OCI-LY1 (cell line): ENCODE results near the gene SFT2D1.

Source experiments
- H2AFZ ChIP-seq: fragments of 200-600 bp; sonication (generic), shearing (Covaris generic); 2 replicates; pipeline ENCODE4 v1.6.0; 2014; ENCODE audit warnings: antibody characterized with exemption, mild to moderate bottlenecking, low read length
- H3F3A ChIP-seq: fragments of 200-600 bp; sonication (generic), shearing (Covaris generic); 2 replicates; pipeline ENCODE4 v1.6.0; 2014; ENCODE audit warnings: mild to moderate bottlenecking, antibody characterized with exemption, low read length, moderate library complexity; ENCODE audit not compliant: insufficient read depth
- H3K27ac ChIP-seq: fragments of 200-600 bp; sonication (generic); 2 replicates; pipeline ENCODE4 v1.5.1; 2014; ENCODE audit warnings: low read length, mixed run types, mild to moderate bottlenecking, low read depth; ENCODE audit not compliant: poor library complexity, severe bottlenecking
- H3K27me3 ChIP-seq: fragments of 200-600 bp; sonication (generic); 2 replicates; pipeline ENCODE4 v1.6.0; 2014; ENCODE audit warnings: antibody characterized with exemption, mild to moderate bottlenecking, low read length, moderate library complexity; ENCODE audit not compliant: insufficient read depth
- H3K36me3 ChIP-seq: fragments of 200-600 bp; sonication (generic); 2 replicates; pipeline ENCODE4 v1.6.1; 2014; ENCODE audit warnings: mild to moderate bottlenecking, antibody characterized with exemption, low read length, moderate library complexity, mixed read lengths; ENCODE audit not compliant: insufficient read depth
- H3K4me1 ChIP-seq: fragments of 200-600 bp; sonication (generic); 2 replicates; pipeline ENCODE4 v1.5.1; 2014; ENCODE audit warnings: mild to moderate bottlenecking, low read length, moderate library complexity; ENCODE audit not compliant: insufficient read depth, severe bottlenecking
- H3K4me2 ChIP-seq: fragments of 200-600 bp; sonication (generic), shearing (Covaris generic); 2 replicates; pipeline ENCODE4 v1.6.1; 2014; ENCODE audit warnings: low read length
- H3K4me3 ChIP-seq: fragments of 200-600 bp; sonication (generic); 2 replicates; pipeline ENCODE4 v1.5.1; 2014; ENCODE audit warnings: low read length, low read depth, mild to moderate bottlenecking, mixed read lengths; ENCODE audit not compliant: poor library complexity, severe bottlenecking
- H3K79me2 ChIP-seq: fragments of 200-600 bp; shearing (Covaris generic); 2 replicates; pipeline ENCODE4 v1.6.1; 2016; ENCODE audit warnings: mixed run types, low read length, mixed read lengths; ENCODE audit not compliant: insufficient read depth
- H3K9ac ChIP-seq: fragments of 200-600 bp; sonication (generic), shearing (Covaris generic); 2 replicates; pipeline ENCODE4 v1.6.1; 2014; ENCODE audit warnings: mild to moderate bottlenecking, low read length, mixed read lengths
- H3K9me2 ChIP-seq: fragments of 200-600 bp; sonication (generic), shearing (Covaris generic); 2 replicates; pipeline ENCODE4 v1.6.1; 2014; ENCODE audit warnings: low read depth, mild to moderate bottlenecking, low read length, mixed read lengths
- H3K9me3 ChIP-seq: fragments of 200-600 bp; shearing (Covaris generic); 2 replicates; pipeline ENCODE4 v1.6.1; 2014; ENCODE audit warnings: low read length, mixed read lengths
- H4K20me1 ChIP-seq: fragments of 200-600 bp; sonication (generic), shearing (Covaris generic); 2 replicates; pipeline ENCODE4 v1.6.0; 2016; ENCODE audit warnings: mild to moderate bottlenecking, low read length; ENCODE audit not compliant: insufficient read depth
- CTCF ChIP-seq: fragments of 200-600 bp; sonication (generic), shearing (Covaris generic); IDR thresholded peaks from 2 replicates; pipeline ENCODE4 v1.5.1; 2017; ENCODE audit warnings: mild to moderate bottlenecking, antibody characterized with exemption, low read length, moderate library complexity, mixed read lengths
- EZH2 ChIP-seq: fragments of 200-600 bp; sonication (generic), shearing (Covaris generic); IDR thresholded peaks from 2 replicates; pipeline ENCODE4 v1.8.0; 2017; ENCODE audit warnings: borderline replicate concordance, mixed run types, mild to moderate bottlenecking, antibody characterized with exemption, low read length, moderate library complexity, mixed read lengths

Gene SFT2D1

DNA sequence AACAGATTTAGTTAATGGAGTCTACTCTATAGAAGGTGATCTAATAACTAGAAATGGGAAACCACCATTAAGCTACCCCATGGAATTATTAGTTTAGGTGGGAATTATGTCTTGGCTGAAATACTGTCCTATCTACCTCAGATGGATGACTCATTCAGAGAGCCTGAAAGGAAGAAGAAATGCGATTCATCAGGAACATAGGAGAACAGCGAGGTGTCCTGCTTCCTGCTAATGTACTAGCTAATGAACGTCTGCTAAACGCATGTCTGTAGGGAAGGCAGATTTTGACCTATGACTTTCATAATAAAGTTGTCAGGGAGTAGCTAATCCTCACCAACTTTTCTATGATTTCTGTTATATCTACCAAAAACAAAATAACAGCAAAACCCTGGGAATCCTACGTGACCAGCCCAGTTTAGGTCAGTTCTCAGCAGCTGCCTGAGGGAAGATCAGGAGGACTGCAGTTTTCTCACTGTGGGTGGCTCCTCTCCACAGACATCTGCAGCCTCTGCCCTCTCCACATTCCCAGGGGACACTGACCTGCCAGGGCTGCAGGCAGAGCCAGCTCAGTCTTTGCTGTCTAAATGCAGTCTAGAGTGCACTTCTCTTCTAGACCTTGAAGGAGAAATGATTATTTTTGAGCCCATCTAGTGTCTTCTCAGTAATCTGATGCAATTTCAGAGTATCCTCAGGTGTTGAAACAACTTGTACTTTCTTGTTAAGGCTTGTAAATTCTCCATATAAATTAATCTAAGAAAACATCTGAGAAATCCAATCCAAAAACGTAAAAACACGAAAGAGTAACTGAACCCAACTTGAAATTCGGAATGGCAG, 18.1 kb upstream of the SFT2D1 start:
- TF ChIP-seq CTCF (no peak), EZH2 (no peak)
- no peak overlapping the region for H3K9ac ChIP-seq
- H3K27ac ChIP-seq, result no peak overlapping the region
- H2AFZ ChIP-seq, result no peak overlapping the region
- H3K27me3 ChIP-seq, result no peaks in the 10 kb centered on the region
- H3K4me2 ChIP-seq, result no peak overlapping the region
- H3K9me3 ChIP-seq, result no peaks in the 10 kb centered on the region
- no peaks in the 10 kb centered on the region for H3K9me2 ChIP-seq
- no peaks in the 10 kb centered on the region for H3F3A ChIP-seq
- no peak overlapping the region for H3K4me3 ChIP-seq
- no peaks in the 10 kb centered on the region for H4K20me1 ChIP-seq
- H3K36me3 ChIP-seq, result 0 out of 2 replicates have a peak, but pooled peaks cover 3% of the 10 kb centered on the region
- no peaks in the 10 kb centered on the region for H3K4me1 ChIP-seq
- no peaks in the 10 kb centered on the region for H3K79me2 ChIP-seq

DNA sequence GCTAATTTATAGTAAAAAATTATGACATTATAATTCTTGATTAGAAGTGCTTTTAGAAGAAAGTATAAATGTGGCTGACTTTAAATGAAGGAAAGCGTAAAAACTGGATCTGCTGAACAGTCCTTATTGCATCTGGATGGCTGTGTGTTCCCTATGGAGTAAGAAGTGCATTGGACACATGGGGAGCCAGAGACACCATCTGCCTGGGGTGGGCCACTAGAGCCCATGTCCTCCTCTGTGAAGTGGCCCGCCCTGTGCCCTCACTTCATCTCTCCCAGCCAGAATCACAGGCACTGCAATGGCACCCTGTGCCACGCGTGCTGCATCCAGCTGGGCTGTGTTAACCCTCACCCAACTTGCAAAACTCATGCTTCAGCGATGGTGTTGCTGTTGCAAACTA, 13.2 kb upstream of the SFT2D1 start:
- Histone ChIP-seq H3K9ac (no peak overlapping the region), H3K36me3 (no peaks in the 10 kb centered on the region), H3F3A (no peaks in the 10 kb centered on the region), H3K4me1 (peaks cover 9% of the 10 kb centered on the region), H3K9me3 (no peaks in the 10 kb centered on the region; the same call in 1 of the 2 replicates), H4K20me1 (no peaks in the 10 kb centered on the region), H3K27ac (no peak overlapping the region), H3K27me3 (no peaks in the 10 kb centered on the region), H3K9me2 (no peaks in the 10 kb centered on the region), H3K79me2 (no peaks in the 10 kb centered on the region), H3K4me3 (no peak overlapping the region), H3K4me2 (no peak overlapping the region), H2AFZ (no peak overlapping the region)
- TF ChIP-seq CTCF (no peak), EZH2 (no peak)

- no peaks in the 10 kb centered on the region for H4K20me1 ChIP-seq
- no peak overlapping the region for H3K9ac ChIP-seq
- no peaks in the 10 kb centered on the region for H3F3A ChIP-seq
- no peak overlapping the region for H3K4me2 ChIP-seq
- H3K27ac ChIP-seq, result no peak overlapping the region
- H2AFZ ChIP-seq, result no peak overlapping the region
- no peaks in the 10 kb centered on the region for H3K79me2 ChIP-seq
- no peak overlapping the region for H3K4me3 ChIP-seq
- TF ChIP-seq CTCF, result no peak
- no peak for TF ChIP-seq EZH2
- H3K4me1 ChIP-seq, result peaks cover 9% of the 10 kb centered on the region
- H3K9me2 ChIP-seq, result no peaks in the 10 kb centered on the region
- H3K36me3 ChIP-seq, result no peaks in the 10 kb centered on the region
- H3K27me3 ChIP-seq, result no peaks in the 10 kb centered on the region
- no peaks in the 10 kb centered on the region; the same call in 1 of the 2 replicates for H3K9me3 ChIP-seq
Observed at GRCh38 chr6:166354965-166355364, 12.6 kb upstream of the SFT2D1 start.
